Pulmonary artery endothelial cell (primary cell): ENCODE results near the gene MPZL2. TPM values are rescaled to one million over a fixed set of nuclear protein-coding genes. Genes with fewer than 3 reads are reported as not detected.

Source experiments
- DNase-seq: peaks from one replicate; pipeline ENCODE4 v3.0.0-alpha.2; 2011; ENCODE audit warnings: low read depth, low spot score
- total RNA-seq: library from RNA; depleted of rRNA; stranded (reverse); fragments of >200 nt; gene quantifications from 2 replicates; pipeline ENCODE4 v1.2.3, GENCODE V29; 2014

The MPZL2 gene
- total RNA-seq, 1 donor from 2014 or later, result 116 TPM

GRCh38 chr11:118221419-118221818 is 42.7 kb downstream of the MPZL2 start:
- DNase-seq, result no peak

- DNase-seq, result no peak
These were observed 44.4 kb downstream of the MPZL2 start for GRCh38 chr11:118219732-118220131.

GRCh38 chr11:118219244-118219643 is 44.9 kb downstream of the MPZL2 start:
- no peak for DNase-seq

GRCh38 chr11:118217575-118217974 is 46.5 kb downstream of the MPZL2 start:
- DNase-seq, result no peak

GRCh38 chr11:118216621-118217481 is 47.2 kb downstream of the MPZL2 start:
- DNase-seq, result no peak

- DNase-seq, result no peak
These were observed 48.3 kb downstream of the MPZL2 start for GRCh38 chr11:118215765-118216164.

- DNase-seq, result no peak
These were observed 48.8 kb downstream of the MPZL2 start for GRCh38 chr11:118215262-118215661.

- DNase-seq, result no peak
These were observed 49.7 kb downstream of the MPZL2 start for GRCh38 chr11:118214210-118214914.

GRCh38 chr11:118213781-118214180 is 50.3 kb downstream of the MPZL2 start:
- DNase-seq, result no peak

GRCh38 chr11:118213201-118213600 is 50.9 kb downstream of the MPZL2 start:
- DNase-seq, result no peak

GRCh38 chr11:118212781-118213191 is 51.3 kb downstream of the MPZL2 start:
- DNase-seq, result no peak

- DNase-seq, result no peak
These were observed 51.9 kb downstream of the MPZL2 start for GRCh38 chr11:118212131-118212725.

- DNase-seq, result no peak
These were observed 53.1 kb downstream of the MPZL2 start for GRCh38 chr11:118211006-118211405.

- DNase-seq, result no peak
These were observed 53.8 kb downstream of the MPZL2 start for GRCh38 chr11:118210323-118210722.

- DNase-seq, result no peak
These were observed 55.1 kb downstream of the MPZL2 start for GRCh38 chr11:118209033-118209432.

- no peak for DNase-seq
These were observed 57.0 kb downstream of the MPZL2 start for GRCh38 chr11:118207079-118207478.

- peak; percentile 37 for DNase-seq
These were observed 57.6 kb downstream of the MPZL2 start for GRCh38 chr11:118206391-118207031.

- no peak for DNase-seq
These were observed 58.3 kb downstream of the MPZL2 start for GRCh38 chr11:118205606-118206378.
